Kidney (tissue), 14 donors: ENCODE data around the gene TUG1. TPM values are rescaled to one million over a fixed set of nuclear protein-coding genes. Genes with fewer than 3 reads are reported as not detected.

Source experiments
- DNase-seq, 5 donors: peaks; one replicate each; pipeline ENCODE4 v3.0.0-alpha.2; 2013 to 2020
- FAIRE-seq: peaks from 2 replicates; lab custom pipeline; 2012; peaks lifted over from hg19 to GRCh38; lab: Jason Lieb, UNC
- H3K27ac ChIP-seq, 2 donors: one replicate each; pipeline ENCODE4 v1.7.0; 2013; ENCODE audit warnings: low read depth in 2 of 2, low read length in 2 of 2, inconsistent platforms in 1 of 2
- H3K27me3 ChIP-seq: one replicate; pipeline ENCODE4 v1.7.1; 2013; ENCODE audit warnings: low read length, inconsistent platforms; ENCODE audit not compliant: control insufficient read depth, insufficient read depth
- H3K36me3 ChIP-seq, 3 donors: one replicate each; pipeline versions ENCODE4 v1.7.0 to v1.7.1; 2013; ENCODE audit warnings: low read length in 3 of 3, control low read depth in 1 of 3, inconsistent platforms in 1 of 3; ENCODE audit not compliant: insufficient read depth in 3 of 3, control insufficient read depth in 2 of 3
- H3K4me1 ChIP-seq, 3 donors: one replicate each; pipeline versions ENCODE4 v1.7.0 to v1.7.1; 2013; ENCODE audit warnings: low read length in 3 of 3, inconsistent platforms in 1 of 3, low read depth in 1 of 3; ENCODE audit not compliant: control insufficient read depth in 2 of 3, insufficient read depth in 2 of 3
- H3K4me3 ChIP-seq, 3 donors: one replicate each; pipeline versions ENCODE4 v1.7.0 to v1.8.1; 2013; ENCODE audit warnings: low read length in 3 of 3, control low read depth in 1 of 3, inconsistent platforms in 1 of 3
- H3K9ac ChIP-seq, 3 donors: one replicate each; pipeline versions ENCODE4 v1.7.0 to v1.7.1; 2013; ENCODE audit warnings: low read length in 3 of 3, control low read depth in 1 of 3, inconsistent platforms in 1 of 3
- H3K9me3 ChIP-seq, 3 donors: one replicate each; pipeline versions ENCODE4 v1.7.0 to v1.7.1; 2013; ENCODE audit warnings: low read length in 3 of 3, control low read depth in 1 of 3, inconsistent platforms in 1 of 3; ENCODE audit not compliant: control insufficient read depth in 2 of 3, insufficient read depth in 1 of 3
- intact Hi-C: fragments of 100-400 bp; cut with DNase I; formaldehyde crosslinking; loops from one replicate; pipeline ENCODE4 v1.11.1; 2022
- polyA plus RNA-seq: library from polyadenylated mRNA; stranded (reverse); fragments of 350-450 nt; fragmentation: Illumina TruSeq; extraction: RNeasy Lipid Tissue Mini Kit (QIAGEN cat#74804); gene quantifications from one replicate; pipeline ENCODE4 v1.2.3, GENCODE V29; 2014; ENCODE audit warnings: low read depth, low replicate concordance; ENCODE audit not compliant: insufficient read depth
- total RNA-seq: library from RNA; stranded (reverse); fragmentation: NEBNext Ultra II Directional; extraction: Animal tissue kit (Norgen Biotek cat#: 25700); gene quantifications from one replicate; pipeline ENCODE4 v1.2.1, GENCODE V29; 2021
- TF ChIP-seq, protein P1 (sequence below): IDR thresholded peaks from 3 replicates; pipeline ENCODE4 v1.5.1; 2012; ENCODE audit warnings: mild to moderate bottlenecking, moderate library complexity, borderline replicate concordance; ENCODE audit not compliant: insufficient read depth; ENCODE audit errors: extremely low read depth
- donor health status: control.
- donor health status: control.
- donor health status: control.
- donor health status: control.
- donor health status: control.
- donor health status: DM: yes; HTN: yes; CAD: no.
- donor health status: Normal renal cell carcinoma (clear cell type).

TUG1 gene
- total and polyA plus RNA-seq, 2 donors from 2014 or later, result 25.5 to 79.0 TPM

- Histone ChIP-seq H3K27me3 (no peaks in the 10 kb centered on the region), H3K9ac (no peak overlapping the region), H3K9me3 (no peaks in the 10 kb centered on the region), H3K27ac (no peak overlapping the region), H3K4me1 (peaks cover 0 to 6% (median 2%) of the 10 kb centered on the region in 3 donors), H3K4me3 (no peak overlapping the region), H3K36me3 (peaks cover 23 to 43% (median 36%) of the 10 kb centered on the region in 3 donors)
- FAIRE-seq, result peak; percentile 87
- peak in 2 of 5 donors; percentile 61 to 82 for DNase-seq
- TF ChIP-seq, protein P1, sequence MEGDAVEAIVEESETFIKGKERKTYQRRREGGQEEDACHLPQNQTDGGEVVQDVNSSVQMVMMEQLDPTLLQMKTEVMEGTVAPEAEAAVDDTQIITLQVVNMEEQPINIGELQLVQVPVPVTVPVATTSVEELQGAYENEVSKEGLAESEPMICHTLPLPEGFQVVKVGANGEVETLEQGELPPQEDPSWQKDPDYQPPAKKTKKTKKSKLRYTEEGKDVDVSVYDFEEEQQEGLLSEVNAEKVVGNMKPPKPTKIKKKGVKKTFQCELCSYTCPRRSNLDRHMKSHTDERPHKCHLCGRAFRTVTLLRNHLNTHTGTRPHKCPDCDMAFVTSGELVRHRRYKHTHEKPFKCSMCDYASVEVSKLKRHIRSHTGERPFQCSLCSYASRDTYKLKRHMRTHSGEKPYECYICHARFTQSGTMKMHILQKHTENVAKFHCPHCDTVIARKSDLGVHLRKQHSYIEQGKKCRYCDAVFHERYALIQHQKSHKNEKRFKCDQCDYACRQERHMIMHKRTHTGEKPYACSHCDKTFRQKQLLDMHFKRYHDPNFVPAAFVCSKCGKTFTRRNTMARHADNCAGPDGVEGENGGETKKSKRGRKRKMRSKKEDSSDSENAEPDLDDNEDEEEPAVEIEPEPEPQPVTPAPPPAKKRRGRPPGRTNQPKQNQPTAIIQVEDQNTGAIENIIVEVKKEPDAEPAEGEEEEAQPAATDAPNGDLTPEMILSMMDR, result peak; percentile 77
- intact Hi-C loops, result loop anchor here (5.0 kb wide), 1 partner anchor 139 kb away; no protein-coding TSS in a partner anchor
Observed at GRCh38 chr22:30947816-30948454, 21.1 kb upstream of the TUG1 start.

DNA sequence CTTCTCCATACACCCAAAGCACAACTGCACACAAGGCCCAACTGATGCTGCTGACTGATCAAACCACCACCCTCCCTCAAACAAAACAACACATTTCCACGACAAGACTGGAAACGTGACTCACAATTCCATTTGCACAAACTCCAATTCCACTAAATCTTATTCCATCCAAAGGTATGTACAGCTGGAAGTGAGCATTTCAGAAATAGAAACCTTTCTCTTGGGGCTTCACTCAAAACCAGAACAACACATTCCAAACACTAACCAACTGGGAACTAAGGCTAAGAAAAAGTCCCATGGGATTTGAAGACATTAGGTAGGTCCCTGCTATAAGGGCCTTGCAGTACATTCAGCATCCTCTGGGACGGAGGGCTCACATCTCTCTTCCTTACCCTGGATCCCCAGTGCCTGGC lies 20.1 kb upstream of the TUG1 start:
- peaks cover 23 to 43% (median 35%) of the 10 kb centered on the region in 3 donors for H3K36me3 ChIP-seq
- FAIRE-seq (no peak), DNase-seq (no peak)
- H3K4me3 ChIP-seq, result no peak overlapping the region
- TF ChIP-seq, protein P1, result no peak
- no peaks in the 10 kb centered on the region for H3K9me3 ChIP-seq
- H3K4me1 ChIP-seq, result peaks cover 0 to 6% (median 2%) of the 10 kb centered on the region in 3 donors
- H3K9ac ChIP-seq, result no peak overlapping the region
- H3K27ac ChIP-seq, result no peak overlapping the region
- no peaks in the 10 kb centered on the region for H3K27me3 ChIP-seq
- intact Hi-C loops, result loop anchor here (5.0 kb wide), 1 partner anchor 138 kb away; no protein-coding TSS in a partner anchor

GRCh38 chr22:30949934-30950660 lies 19.0 kb upstream of the TUG1 start:
- FAIRE-seq, result no peak
- Histone ChIP-seq H3K27ac (no peak overlapping the region), H3K27me3 (no peaks in the 10 kb centered on the region), H3K9ac (no peak overlapping the region), H3K9me3 (no peaks in the 10 kb centered on the region), H3K4me1 (peaks cover 0 to 6% (median 2%) of the 10 kb centered on the region in 3 donors), H3K4me3 (no peak overlapping the region), H3K36me3 (peaks cover 23 to 33% (median 27%) of the 10 kb centered on the region in 3 donors)
- DNase-seq, result no peak
- TF ChIP-seq, protein P1, result no peak
- intact Hi-C loops, result loop anchor here (5.0 kb wide), 1 partner anchor 137 kb away; no protein-coding TSS in a partner anchor
